Measurements from ENCODE around the gene SERP2.
A peak's percentile ranks its signal among the peaks of the same experiment; 100 is the strongest.
"Not testable (repeated sequence)": the region's sequence is repeated elsewhere in the genome, so short reads cannot be mapped to it uniquely, and the experiment has no call there.

SERP2 gene

GRCh38 chr13:44373601-44374347, at the start of gene SERP2:
Gene SERP2, plus strand, starts transcription at chr13:44373824. Its CDS starts 202 bp downstream, at chr13:44374026.
- DNase-seq = peak in 1 of 2 donors; percentile 31

GRCh38 chr13:44326961-44327360, 46.7 kb upstream of the SERP2 start:
- DNase-seq = no peak

DNA sequence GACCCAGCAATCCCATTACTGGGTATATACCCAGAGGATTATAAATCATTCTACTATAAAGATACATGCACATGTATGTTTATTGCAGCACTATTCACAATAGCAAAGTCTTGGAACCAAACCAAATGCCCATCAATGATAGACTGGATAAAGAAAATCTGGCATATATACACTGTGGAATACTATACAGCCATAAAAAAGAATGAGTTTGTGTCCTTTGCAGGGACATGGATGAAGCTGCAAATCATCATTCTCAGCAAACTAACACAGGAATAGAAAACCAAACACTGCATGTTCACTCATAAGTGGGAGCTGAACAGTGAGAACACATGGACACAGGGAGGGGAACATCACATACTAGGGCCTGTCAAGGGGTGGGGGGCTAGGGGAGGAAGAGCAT, 44.6 kb upstream of the SERP2 start:
- DNase-seq = not testable (repeated sequence)

- no peak for DNase-seq
These were observed 43.6 kb upstream of the SERP2 start for GRCh38 chr13:44329909-44330545.

DNA sequence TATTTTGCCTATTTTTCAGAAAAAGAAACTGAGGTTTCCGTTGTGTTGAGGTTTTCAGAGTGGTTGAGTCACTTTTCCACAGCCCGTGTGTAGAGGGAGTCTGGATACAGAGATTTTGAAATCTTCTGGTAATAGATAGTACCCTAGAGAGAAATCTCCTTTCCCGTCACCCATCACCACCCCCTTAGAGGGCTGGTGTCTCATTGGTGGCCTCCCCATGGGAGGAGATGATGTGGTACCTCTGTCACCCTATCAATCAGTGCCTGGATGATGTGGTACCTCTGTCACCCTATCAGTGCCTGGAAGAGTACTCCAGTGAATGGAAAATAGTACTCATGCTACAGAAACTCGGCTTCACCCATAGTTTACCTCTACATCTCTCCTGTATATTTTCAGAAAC, 42.2 kb upstream of the SERP2 start:
- DNase-seq = no peak

DNA sequence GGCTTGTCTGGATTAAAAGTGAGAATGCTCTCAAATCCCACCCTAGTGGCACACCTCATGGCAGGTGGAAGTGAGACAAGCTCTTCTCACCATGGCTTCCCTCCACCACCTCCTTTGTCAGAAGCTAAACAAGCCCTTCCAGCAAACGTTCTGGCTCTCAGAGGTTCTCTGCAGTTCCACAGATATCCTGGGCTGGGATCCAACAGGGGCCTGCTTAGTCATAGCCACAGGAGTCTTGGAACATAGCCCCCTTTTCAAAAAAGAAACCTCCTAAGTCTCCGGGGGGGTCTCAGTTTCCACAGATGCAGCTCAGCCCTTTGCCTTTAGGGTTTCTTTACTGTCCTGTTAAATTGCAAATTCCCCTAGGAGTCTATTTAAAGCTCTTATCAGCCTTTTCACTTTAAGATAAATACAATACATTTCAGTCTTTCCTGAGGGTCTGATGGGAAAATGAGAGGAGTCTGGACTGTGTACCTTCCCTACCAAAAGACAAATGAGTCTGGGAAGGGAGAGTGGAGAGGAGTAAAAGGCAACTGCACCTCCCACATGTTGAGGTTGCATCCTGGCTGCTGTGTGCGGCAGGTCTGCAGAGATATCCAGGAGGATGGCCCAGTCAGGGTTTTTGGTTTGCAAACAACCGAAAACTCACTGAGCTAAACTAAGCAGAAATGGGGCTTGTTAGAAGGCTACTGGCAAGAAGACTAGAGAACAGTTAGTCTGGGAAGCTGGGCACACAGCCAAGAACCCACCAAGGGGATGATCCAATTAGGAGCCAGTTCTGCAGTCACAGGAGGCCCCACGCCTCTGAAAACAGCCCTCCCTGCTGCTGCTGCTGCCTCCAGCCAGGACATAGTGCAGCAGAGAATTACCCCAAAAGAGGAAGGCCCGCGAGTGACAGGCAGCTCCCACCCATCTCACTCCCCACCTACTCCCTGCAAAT, 41.4 kb upstream of the SERP2 start:
- no peak for DNase-seq

GRCh38 chr13:44333950-44334655, 39.5 kb upstream of the SERP2 start:
- no peak for DNase-seq

DNA sequence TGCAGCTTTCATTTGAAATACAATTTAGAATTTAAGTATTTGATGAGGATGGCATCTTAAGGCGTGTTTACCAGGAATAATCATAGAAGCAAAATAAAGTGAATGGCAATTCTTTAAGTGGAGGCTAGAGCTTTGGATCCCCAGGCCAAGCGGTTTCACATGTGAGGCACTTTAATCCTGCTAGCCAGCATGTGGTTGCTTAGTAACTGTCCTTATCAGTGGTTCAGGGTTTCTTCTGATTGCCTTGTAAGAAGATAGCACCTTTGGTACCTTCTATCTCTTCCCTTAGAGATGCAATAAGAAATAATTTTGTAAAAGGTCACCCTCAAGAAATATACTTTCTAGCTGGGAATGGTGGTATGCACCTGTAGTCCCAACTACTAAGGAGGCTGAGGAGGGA, 38.9 kb upstream of the SERP2 start:
- no peak for DNase-seq

DNA sequence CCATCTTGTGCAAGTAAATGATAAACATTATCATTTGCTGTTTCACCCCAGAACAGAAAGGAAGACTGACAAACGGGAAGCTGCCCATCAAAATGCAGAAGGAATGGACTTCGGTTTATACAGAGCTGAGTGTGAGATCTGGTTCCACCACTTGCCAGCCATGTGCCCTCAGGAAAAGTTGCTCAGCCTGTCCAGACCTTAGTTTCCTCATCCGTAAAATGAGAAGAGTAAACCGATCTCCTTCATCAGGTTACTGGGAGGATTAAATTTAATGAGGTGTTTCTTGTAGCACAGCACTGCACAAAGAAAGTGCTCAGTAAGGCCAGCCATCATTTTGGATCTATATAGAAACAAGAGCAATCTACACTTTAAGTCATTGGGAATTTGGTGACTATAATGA, 36.7 kb upstream of the SERP2 start:
- no peak for DNase-seq

DNA sequence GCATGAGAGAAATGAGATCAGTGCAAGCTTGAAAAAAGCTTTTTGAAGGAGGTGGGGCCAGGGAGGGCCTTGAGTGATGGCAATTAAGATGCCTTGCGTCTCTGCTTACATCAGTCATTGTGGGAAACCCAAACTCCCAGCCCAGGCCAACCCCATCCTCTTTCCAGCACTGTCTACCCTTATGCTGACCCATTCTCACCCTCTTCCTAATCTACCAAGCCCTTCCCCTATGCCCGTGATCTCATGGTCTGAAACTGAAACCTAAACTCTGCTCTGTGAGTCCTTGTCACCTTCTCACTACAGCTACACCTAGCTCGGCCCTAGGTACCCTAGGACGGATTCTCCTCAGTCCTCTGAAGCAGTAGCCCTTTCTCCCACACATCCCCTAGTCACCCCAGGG, 36.0 kb upstream of the SERP2 start:
- no peak for DNase-seq

GRCh38 chr13:44340508-44340907, 33.1 kb upstream of the SERP2 start:
- no peak for DNase-seq

DNA sequence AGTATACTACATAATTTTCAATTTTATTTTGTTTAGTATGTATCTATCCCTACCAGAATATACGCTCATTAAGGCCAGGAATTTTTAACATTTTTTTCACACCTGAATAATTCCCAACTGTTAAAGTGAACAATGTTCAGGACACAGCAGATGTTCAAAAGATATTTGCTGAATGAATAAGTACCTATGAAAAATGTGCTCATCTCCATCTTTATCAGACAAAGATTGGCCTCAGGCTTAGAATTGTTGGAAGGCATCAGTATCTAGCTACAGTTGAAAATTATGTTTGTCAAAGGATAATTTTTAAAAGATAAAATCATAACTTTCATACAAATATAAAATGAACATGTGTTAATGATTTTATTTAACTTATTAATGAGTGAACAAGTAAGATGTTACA, 30.9 kb upstream of the SERP2 start:
- DNase-seq = no peak

- no peak for DNase-seq
These were observed 27.1 kb upstream of the SERP2 start for GRCh38 chr13:44346534-44346933.

- no peak for DNase-seq
These were observed 26.3 kb upstream of the SERP2 start for GRCh38 chr13:44347301-44347700.

- DNase-seq = no peak
These were observed 25.7 kb upstream of the SERP2 start for GRCh38 chr13:44347949-44348348.

- DNase-seq = no peak
These were observed 22.7 kb upstream of the SERP2 start for GRCh38 chr13:44350775-44351504.

DNA sequence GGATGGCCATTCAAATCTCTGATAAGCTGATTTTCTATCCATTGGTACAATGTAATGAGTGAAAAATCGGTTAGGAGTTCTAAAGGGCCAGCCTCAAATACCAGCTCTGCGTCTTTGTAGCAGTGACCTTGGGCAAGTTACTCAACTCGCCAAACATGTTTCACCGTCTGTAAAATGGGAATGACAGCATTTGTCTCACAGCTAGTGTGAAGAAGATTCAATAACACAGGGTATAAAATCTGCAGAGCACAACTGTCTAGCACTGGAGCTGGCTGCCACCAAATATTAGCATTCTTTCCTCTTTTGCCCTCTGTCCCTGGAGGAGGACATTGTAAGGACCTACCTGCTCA, 22.1 kb upstream of the SERP2 start:
- DNase-seq = no peak

GRCh38 chr13:44352202-44352601, 21.4 kb upstream of the SERP2 start:
- DNase-seq = no peak

- DNase-seq = no peak
These were observed 21.0 kb upstream of the SERP2 start for GRCh38 chr13:44352671-44353070.

DNA sequence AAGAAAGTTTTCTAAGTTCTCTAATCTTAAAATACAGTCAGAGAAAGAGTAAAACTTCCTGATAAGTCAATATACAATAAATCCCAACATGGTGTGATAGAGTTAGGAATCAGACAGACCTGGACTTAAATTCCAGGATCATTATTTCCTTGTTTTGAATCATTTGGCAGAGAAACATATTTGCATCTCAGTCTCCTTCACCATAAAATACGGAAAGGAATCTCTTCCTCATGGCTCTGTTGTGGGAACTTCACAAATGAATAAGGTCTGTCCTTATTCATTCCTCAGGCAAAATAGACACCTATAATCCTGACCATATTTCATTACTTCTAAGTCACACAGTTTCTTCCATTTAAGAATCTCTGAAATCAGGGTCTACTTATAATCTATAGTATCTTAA, 19.3 kb upstream of the SERP2 start:
- no peak for DNase-seq

GRCh38 chr13:44354884-44355283, 18.7 kb upstream of the SERP2 start:
- no peak for DNase-seq

DNA sequence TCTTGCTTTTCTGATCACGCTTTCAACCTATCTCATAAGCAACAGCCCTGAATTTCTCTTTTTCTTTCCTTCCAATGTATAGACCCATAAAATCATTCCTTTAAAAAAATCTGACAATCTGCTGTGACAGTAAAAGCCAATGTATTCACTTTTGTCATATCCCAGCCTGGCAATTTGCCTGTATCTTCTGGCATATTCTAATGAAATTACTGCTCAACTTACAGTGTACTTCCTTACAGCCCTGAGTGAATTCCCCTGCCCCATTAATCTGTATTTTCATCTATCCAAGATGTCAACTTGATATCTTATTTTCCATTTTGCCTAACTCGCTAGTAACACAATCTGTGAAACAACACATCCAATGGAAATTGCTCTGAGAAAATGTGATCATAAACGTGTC, 18.0 kb upstream of the SERP2 start:
- DNase-seq = no peak

All from stimulated activated CD4-positive, alpha-beta T cell treated with anti-CD3 and anti-CD28 coated beads, Interleukin-2, amount 100 ng/mL, for 24 hours (primary cell).